ENCODE data around the gene PTPN6. TPM values are rescaled to one million over a fixed set of nuclear protein-coding genes. Genes with fewer than 3 reads are reported as not detected.

The PTPN6 gene
- total and polyA plus RNA-seq, 2 of the 13 experiments (the other 11 are each of a cell fraction or from before 2014, with no cell fraction given), result 10.5 to 10.6 TPM

GRCh38 chr12:6961695-6962284, 10.6 kb downstream of the PTPN6 start (continued):
- TF ChIP-seq REL (CRISPR knock-in tag; conservative IDR thresholded peaks at IDR 0.05), result no peak
- TF ChIP-seq HIVEP1 (CRISPR knock-in tag; IDR thresholded peaks at IDR 0.05), result no peak
- no peak for TF ChIP-seq SCMH1 (CRISPR knock-in tag; IDR thresholded peaks at IDR 0.05; ENCODE audit: borderline replicate concordance)
- TF ChIP-seq GTF2F1 (IDR thresholded peaks at IDR 0.05; ENCODE audit: low read length), result no peak
- TF ChIP-seq ETS1 (CRISPR knock-in tag; IDR thresholded peaks at IDR 0.05), result no peak
- TF ChIP-seq ASH2L (IDR thresholded peaks at IDR 0.05; ENCODE audit: insufficient read length, low read depth, low read length), result peak; percentile 49
- TF ChIP-seq ZBTB33 (CRISPR knock-in tag; IDR thresholded peaks at IDR 0.05), result no peak
- TF ChIP-seq ZNF383 (CRISPR knock-in tag; IDR thresholded peaks at IDR 0.05; ENCODE audit: borderline replicate concordance), result no peak
- TF ChIP-seq ATF7-NPFF (CRISPR knock-in tag; IDR thresholded peaks at IDR 0.05; ENCODE audit: low read depth), result no peak
- no peak for TF ChIP-seq ZFP82 (CRISPR knock-in tag; IDR thresholded peaks at IDR 0.05; ENCODE audit: borderline replicate concordance)
- TF ChIP-seq NFE2 (CRISPR knock-in tag; IDR thresholded peaks at IDR 0.05), result peak; percentile 87; the same call in 1 of the 2 replicates
- no peak for TF ChIP-seq ZNF891 (CRISPR knock-in tag; IDR thresholded peaks at IDR 0.05)
- TF ChIP-seq FOXC1 (CRISPR knock-in tag; IDR thresholded peaks at IDR 0.05; ENCODE audit: borderline replicate concordance), result no peak
- TF ChIP-seq ZSCAN22 (CRISPR knock-in tag; IDR thresholded peaks at IDR 0.05), result no peak
- no peak for TF ChIP-seq BRCA1 (CRISPR knock-in tag; IDR thresholded peaks at IDR 0.05)
- TF ChIP-seq NFE2L2 (IDR thresholded peaks at IDR 0.05; ENCODE audit: low read length), result peak; percentile 88
- no peak for TF ChIP-seq THAP9 (CRISPR knock-in tag; IDR thresholded peaks at IDR 0.05; ENCODE audit: borderline replicate concordance)
- TF ChIP-seq ZNF619 (CRISPR knock-in tag; IDR thresholded peaks at IDR 0.05), result no peak
- no peak for TF ChIP-seq ZSCAN25 (CRISPR knock-in tag; IDR thresholded peaks at IDR 0.05)
- TF ChIP-seq CENPX (CRISPR knock-in tag; IDR thresholded peaks at IDR 0.05), result no peak
- no peak for TF ChIP-seq CAMTA2 (CRISPR knock-in tag; IDR thresholded peaks at IDR 0.05; ENCODE audit: borderline replicate concordance)
- no peak for TF ChIP-seq HNF1B (CRISPR knock-in tag; IDR thresholded peaks at IDR 0.05)
- TF ChIP-seq NFATC3 (CRISPR knock-in tag; IDR thresholded peaks at IDR 0.05), result no peak
